ENCODE results near the gene LRRC43. TPM values are rescaled to one million over a fixed set of nuclear protein-coding genes. Genes with fewer than 3 reads are reported as not detected.

LRRC43 gene
- total RNA-seq, 1 donor from 2014 or later = 0.24 TPM

DNA sequence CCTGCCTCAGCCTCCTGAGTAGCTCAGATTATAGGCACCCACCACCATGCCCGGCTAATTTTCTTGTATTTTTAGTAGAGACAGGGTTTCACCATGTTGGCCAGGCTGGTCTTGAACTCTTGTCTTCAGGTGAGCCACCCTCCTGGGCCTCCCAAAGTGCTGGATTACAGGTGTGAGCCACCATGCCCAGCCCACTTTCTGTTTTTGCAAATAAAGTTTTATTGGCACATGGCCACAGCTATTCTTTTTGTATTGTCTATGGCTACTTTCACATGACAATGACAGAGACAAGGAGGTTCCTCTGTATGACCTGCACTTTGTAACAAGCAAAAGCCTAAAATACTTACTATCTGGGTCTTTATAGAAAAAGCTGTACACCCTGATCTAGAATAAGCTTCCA is 62.6 kb downstream of the LRRC43 start:
- DNase-seq (ENCODE audit: low spot score) = no peak
- H3K27ac ChIP-seq = no peak overlapping the region
- H3K27me3 ChIP-seq = no peaks in the 10 kb centered on the region
- Mint-ChIP-seq H3K36me3 (peaks cover 8% of the 10 kb centered on the region), H3K4me3 (no peak overlapping the region), H3K9me3 (no peaks in the 10 kb centered on the region), H3K4me1 (no peaks in the 10 kb centered on the region), H3K27ac (no peak overlapping the region), H3K27me3 (ENCODE audit: insufficient read depth, low read depth) (peaks cover 2% of the 10 kb centered on the region)
- no peaks in the 10 kb centered on the region for H3K4me1 ChIP-seq
- no peak overlapping the region for H3K9ac ChIP-seq
- no peaks in the 10 kb centered on the region for H3K79me2 ChIP-seq (ENCODE audit: low read depth)
- no peaks in the 10 kb centered on the region for H3K36me3 ChIP-seq
- no peak overlapping the region for H3K4me2 ChIP-seq
- H3K9me3 ChIP-seq (ENCODE audit: low read depth) = no peaks in the 10 kb centered on the region
- H3F3A ChIP-seq (ENCODE audit: low read depth) = no peaks in the 10 kb centered on the region
- TF ChIP-seq EZH2 (IDR thresholded peaks at IDR 0.05) (no peak), CTCF (IDR thresholded peaks at IDR 0.05) (no peak), EZH2phosphoT487 (IDR thresholded peaks at IDR 0.05) (no peak)
- H3K4me3 ChIP-seq = no peak overlapping the region
- no peak overlapping the region for H2AFZ ChIP-seq (replicated peaks)
- H4K20me1 ChIP-seq (ENCODE audit: low read depth) = no peaks in the 10 kb centered on the region

DNA sequence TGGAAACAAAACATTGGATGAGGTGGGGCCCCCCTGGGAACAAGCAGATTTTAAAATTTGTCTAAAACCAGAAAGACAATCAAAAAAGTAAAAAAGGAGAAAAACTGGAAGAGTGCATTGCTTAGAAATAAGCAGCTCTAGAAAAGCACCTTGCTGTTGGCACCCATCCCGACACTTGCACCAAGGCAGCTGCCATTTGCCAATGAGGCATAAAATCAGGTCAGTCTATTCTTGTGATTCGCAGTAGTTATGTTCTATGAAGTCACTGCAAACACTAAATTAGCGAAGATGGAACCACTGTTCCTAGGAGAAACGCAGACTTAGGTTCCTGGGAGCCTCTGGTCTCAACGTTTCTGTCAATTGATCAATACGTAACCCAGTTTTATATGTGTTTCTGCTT is 67.1 kb downstream of the LRRC43 start:
- H3K9me3 ChIP-seq (ENCODE audit: low read depth) = no peaks in the 10 kb centered on the region
- Mint-ChIP-seq H3K36me3 (peaks cover 4% of the 10 kb centered on the region), H3K27me3 (ENCODE audit: insufficient read depth, low read depth) (peaks cover 3% of the 10 kb centered on the region), H3K4me3 (no peak overlapping the region), H3K27ac (no peak overlapping the region), H3K9me3 (no peaks in the 10 kb centered on the region), H3K4me1 (no peaks in the 10 kb centered on the region)
- no peak for DNase-seq (ENCODE audit: low spot score)
- no peak overlapping the region for H3K4me3 ChIP-seq
- TF ChIP-seq EZH2phosphoT487 (IDR thresholded peaks at IDR 0.05) (no peak), EZH2 (IDR thresholded peaks at IDR 0.05) (no peak), CTCF (IDR thresholded peaks at IDR 0.05) (no peak)
- H3K27me3 ChIP-seq = no peaks in the 10 kb centered on the region
- no peaks in the 10 kb centered on the region for H3K4me1 ChIP-seq
- H2AFZ ChIP-seq (replicated peaks) = no peak overlapping the region
- no peaks in the 10 kb centered on the region for H3F3A ChIP-seq (ENCODE audit: low read depth)
- H4K20me1 ChIP-seq (ENCODE audit: low read depth) = no peaks in the 10 kb centered on the region
- no peaks in the 10 kb centered on the region for H3K79me2 ChIP-seq (ENCODE audit: low read depth)
- H3K4me2 ChIP-seq = no peak overlapping the region
- no peak overlapping the region for H3K27ac ChIP-seq
- no peak overlapping the region for H3K9ac ChIP-seq
- H3K36me3 ChIP-seq = no peaks in the 10 kb centered on the region

GRCh38 chr12:122250536-122250935 is 67.6 kb downstream of the LRRC43 start:
- H3F3A ChIP-seq (ENCODE audit: low read depth) = no peaks in the 10 kb centered on the region
- no peaks in the 10 kb centered on the region for H3K36me3 ChIP-seq
- H3K9me3 ChIP-seq (ENCODE audit: low read depth) = no peaks in the 10 kb centered on the region
- Mint-ChIP-seq H3K4me3 (no peak overlapping the region), H3K4me1 (no peaks in the 10 kb centered on the region), H3K27me3 (ENCODE audit: insufficient read depth, low read depth) (peaks cover 3% of the 10 kb centered on the region), H3K27ac (no peak overlapping the region), H3K9me3 (no peaks in the 10 kb centered on the region), H3K36me3 (peaks cover 4% of the 10 kb centered on the region)
- TF ChIP-seq CTCF (IDR thresholded peaks at IDR 0.05) = no peak
- no peak for TF ChIP-seq EZH2phosphoT487 (IDR thresholded peaks at IDR 0.05)
- no peak for TF ChIP-seq EZH2 (IDR thresholded peaks at IDR 0.05)
- no peak for DNase-seq (ENCODE audit: low spot score)
- no peak overlapping the region for H3K4me3 ChIP-seq
- no peaks in the 10 kb centered on the region for H3K27me3 ChIP-seq
- H2AFZ ChIP-seq (replicated peaks) = no peak overlapping the region
- H3K9ac ChIP-seq = no peak overlapping the region
- H3K4me2 ChIP-seq = no peak overlapping the region
- no peak overlapping the region for H3K27ac ChIP-seq
- no peaks in the 10 kb centered on the region for H3K79me2 ChIP-seq (ENCODE audit: low read depth)
- no peaks in the 10 kb centered on the region for H4K20me1 ChIP-seq (ENCODE audit: low read depth)
- no peaks in the 10 kb centered on the region for H3K4me1 ChIP-seq

Small RNA genes within 50 kb of the gene (small RNA-seq; reads per million reads assigned to genes)
- gene DIABLO = 1.0 reads per million, percentile 78 among the genes with 10 or more reads in this experiment

Other genes starting within 250 kb of the LRRC43 start
- gene BCL7A, start 161.2 kb upstream of the LRRC43 start, total RNA-seq (ENCODE audit: low replicate concordance) = 22.1 and 41.3 TPM in 2 replicates
- gene MLXIP, start 104.4 kb upstream of the LRRC43 start, total RNA-seq (ENCODE audit: low replicate concordance) = 1.9 and 4.3 TPM in 2 replicates
- gene IL31, start 8.9 kb upstream of the LRRC43 start, total RNA-seq (ENCODE audit: low replicate concordance) = not detected in 2 replicates
- gene B3GNT4, start 20.6 kb downstream of the LRRC43 start, total RNA-seq (ENCODE audit: low replicate concordance) = 0.30 and 0.53 TPM in 2 replicates
- gene DIABLO, start 42.9 kb downstream of the LRRC43 start, total RNA-seq (ENCODE audit: low replicate concordance) = 114 and 131 TPM in 2 replicates
- gene VPS33A, start 83.4 kb downstream of the LRRC43 start, total RNA-seq (ENCODE audit: low replicate concordance) = 26.1 and 42.0 TPM in 2 replicates
- gene CLIP1, start 239.5 kb downstream of the LRRC43 start, total RNA-seq (ENCODE audit: low replicate concordance) = 38.3 and 50.8 TPM in 2 replicates

Measured in neural progenitor cell (in vitro differentiated cells).